ENCODE data around the gene H6PD. TPM values are rescaled to one million over a fixed set of nuclear protein-coding genes. Genes with fewer than 3 reads are reported as not detected.
A peak's percentile ranks its signal among the peaks of the same experiment; 100 is the strongest.

Gene H6PD
- total RNA-seq, 1 donor from 2014 or later, result 23.9 TPM

GRCh38 chr1:9256332-9256731 lies 21.8 kb downstream of the H6PD start:
- peaks cover 20% of the 10 kb centered on the region for H3K9me3 Mint-ChIP-seq
- no peak overlapping the region for H3K4me3 Mint-ChIP-seq
- H3K4me1 Mint-ChIP-seq, result peaks cover 31% of the 10 kb centered on the region
- H3K27me3 Mint-ChIP-seq (ENCODE audit: low read depth), result peaks cover 3% of the 10 kb centered on the region
- DNase-seq (ENCODE audit: low read depth, low spot score), result no peak
- H3K27ac Mint-ChIP-seq (ENCODE audit: unreplicated experiment), result no peak overlapping the region
- peaks cover 27% of the 10 kb centered on the region for H3K36me3 Mint-ChIP-seq (ENCODE audit: low read depth)
- TF ChIP-seq CTCF (conservative IDR thresholded peaks at IDR 0.05), result no peak

- H3K27ac Mint-ChIP-seq (ENCODE audit: unreplicated experiment), result no peak overlapping the region
- H3K4me1 Mint-ChIP-seq, result peaks cover 20% of the 10 kb centered on the region
- H3K9me3 Mint-ChIP-seq, result peaks cover 20% of the 10 kb centered on the region
- no peak for TF ChIP-seq CTCF (conservative IDR thresholded peaks at IDR 0.05)
- DNase-seq (ENCODE audit: low read depth, low spot score), result no peak
- peaks cover 3% of the 10 kb centered on the region for H3K27me3 Mint-ChIP-seq (ENCODE audit: low read depth)
- H3K36me3 Mint-ChIP-seq (ENCODE audit: low read depth), result peaks cover 27% of the 10 kb centered on the region
- no peak overlapping the region for H3K4me3 Mint-ChIP-seq
These were observed 23.3 kb downstream of the H6PD start for GRCh38 chr1:9257851-9258250.

- Mint-ChIP-seq H3K4me3 (no peak overlapping the region), H3K36me3 (ENCODE audit: low read depth) (peaks cover 27% of the 10 kb centered on the region), H3K9me3 (peaks cover 20% of the 10 kb centered on the region), H3K27me3 (ENCODE audit: low read depth) (peaks cover 2% of the 10 kb centered on the region), H3K27ac (ENCODE audit: unreplicated experiment) (no peak overlapping the region), H3K4me1 (peaks cover 12% of the 10 kb centered on the region)
- TF ChIP-seq CTCF (conservative IDR thresholded peaks at IDR 0.05), result no peak
- DNase-seq (ENCODE audit: low read depth, low spot score), result no peak
These were observed 24.1 kb downstream of the H6PD start for GRCh38 chr1:9258629-9259028.

GRCh38 chr1:9260059-9260766 lies 25.6 kb downstream of the H6PD start:
- Mint-ChIP-seq H3K9me3 (peaks cover 20% of the 10 kb centered on the region), H3K4me3 (no peak overlapping the region), H3K36me3 (ENCODE audit: low read depth) (peaks cover 27% of the 10 kb centered on the region), H3K27me3 (ENCODE audit: low read depth) (no peaks in the 10 kb centered on the region), H3K4me1 (no peaks in the 10 kb centered on the region), H3K27ac (ENCODE audit: unreplicated experiment) (peak overlapping the region; percentile 89)
- TF ChIP-seq CTCF (conservative IDR thresholded peaks at IDR 0.05), result no peak
- no peak for DNase-seq (ENCODE audit: low read depth, low spot score)

DNA sequence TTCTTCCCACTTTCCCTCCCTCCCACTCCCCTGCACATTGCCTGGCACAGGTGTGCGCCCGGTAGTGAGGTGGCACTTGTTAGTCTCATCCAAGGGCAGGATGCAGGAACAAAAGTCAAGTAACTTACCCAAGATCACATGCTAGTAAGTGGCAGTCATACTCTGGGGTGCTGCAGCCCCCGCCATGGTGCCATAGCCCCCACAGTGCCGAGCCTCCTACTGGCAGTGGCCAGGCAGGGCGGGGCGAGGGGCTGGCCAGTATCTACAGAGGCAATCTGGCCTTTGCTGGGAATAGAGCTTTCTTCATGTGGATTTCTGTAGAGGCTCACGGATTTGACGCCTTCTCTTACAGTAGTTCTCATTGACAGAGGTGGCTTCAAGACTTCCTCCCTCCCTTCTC lies 26.9 kb downstream of the H6PD start:
- DNase-seq (ENCODE audit: low read depth, low spot score), result no peak
- Mint-ChIP-seq H3K9me3 (peaks cover 20% of the 10 kb centered on the region), H3K4me3 (no peak overlapping the region), H3K27ac (ENCODE audit: unreplicated experiment) (no peak overlapping the region), H3K27me3 (ENCODE audit: low read depth) (no peaks in the 10 kb centered on the region), H3K4me1 (peaks cover 9% of the 10 kb centered on the region), H3K36me3 (ENCODE audit: low read depth) (peaks cover 27% of the 10 kb centered on the region)
- no peak for TF ChIP-seq CTCF (conservative IDR thresholded peaks at IDR 0.05)
